HCT116 (cell line): ENCODE measurements around the gene PPT2. TPM values are rescaled to one million over a fixed set of nuclear protein-coding genes. Genes with fewer than 3 reads are reported as not detected.

Source experiments
- ATAC-seq: fragments of 200-7000 bp; cut with Tn5 transposase; 2 replicates; pipeline ENCODE4 v1.9.1; 2020; ENCODE audit warnings: mild to moderate bottlenecking, moderate library complexity
- BruUV-seq: library from RNA; stranded (reverse); fragments of 400-500 nt; replicated peaks from 2 replicates; lab custom pipeline; 2021; lab: Mats Ljungman, UMichigan
- CTCF ChIA-PET: fragments of 300-600 bp; sonication (Branson Sonifier 250); formaldehyde crosslinking; loops from one replicate; lab custom pipeline; 2021; ENCODE audit warnings: antibody characterized with exemption; lab: Charles Lee
- POLR2A ChIA-PET: fragments of 300-600, 350-600 bp; sonication (Branson Sonifier 250); formaldehyde crosslinking; loops from one replicate; lab custom pipeline; 2021; ENCODE audit warnings: antibody characterized with exemption; lab: Charles Lee
- RAD21 ChIA-PET, 2 experiments: fragments of 300-600 bp; sonication (Branson Sonifier 250); formaldehyde crosslinking; loops; one replicate each; lab custom pipeline; 2023; ENCODE audit warnings: low total read pairs in 2 of 2; ENCODE audit not compliant: uncharacterized antibody in 2 of 2, unreplicated experiment in 2 of 2, low non-redundant PET in 1 of 2; lab: Charles Lee
- DNase-seq: peaks from one replicate; pipeline ENCODE4 v3.0.0-alpha.2; 2010; ENCODE audit warnings: low read depth, low spot score
- H2AFZ ChIP-seq: fragments of 200-600 bp; shearing (Covaris generic), sonication (generic); 2 replicates; pipeline ENCODE4 v1.6.1; 2017; ENCODE audit warnings: low read depth, mixed run types, mixed read lengths, antibody characterized with exemption, low read length; ENCODE audit not compliant: poor library complexity, severe bottlenecking
- H3K27ac ChIP-seq: 2 replicates; pipeline ENCODE4 v1.5.1; 2012; ENCODE audit warnings: low read depth, low read length
- H3K27me3 ChIP-seq: fragments of 200-600 bp; sonication (generic); 2 replicates; pipeline ENCODE4 v1.6.1; 2016; ENCODE audit warnings: mixed run types, low read length, mixed read lengths; ENCODE audit not compliant: insufficient read depth
- H3K36me3 ChIP-seq, 2 experiments: fragments of 200-500 bp in 1 of 2; fragments of 200-600 bp in 1 of 2; sonication (Bioruptor generic) in 1 of 2; sonication (generic) in 1 of 2; 2 replicates each; pipeline versions ENCODE4 v1.5.1 to v1.6.1; 2014 to 2016; ENCODE audit warnings: low read length in 2 of 2, inconsistent platforms in 1 of 2, mixed read lengths in 1 of 2, mixed run types in 1 of 2; ENCODE audit not compliant: insufficient read depth in 2 of 2, control insufficient read depth in 1 of 2
- H3K4me1 ChIP-seq, 2 experiments: fragments of 200-600 bp in 1 of 2; sonication (generic) in 1 of 2; 2 replicates each; pipeline versions ENCODE4 v1.5.1 to v1.6.1; 2012 to 2017; ENCODE audit warnings: low read length in 2 of 2, inconsistent platforms in 1 of 2, mild to moderate bottlenecking in 1 of 2, mixed read lengths in 1 of 2, mixed run types in 1 of 2, moderate library complexity in 1 of 2; ENCODE audit not compliant: insufficient read depth in 2 of 2, control insufficient read depth in 1 of 2
- H3K4me2 ChIP-seq: fragments of 200-600 bp; sonication (generic); 2 replicates; pipeline ENCODE4 v1.6.1; 2017; ENCODE audit warnings: mixed run types, low read length, mixed read lengths
- H3K4me3 ChIP-seq, 2 experiments: fragments of 200-600 bp in 1 of 2; sonication (generic) in 1 of 2; replicated peaks in 1 of 2; 2 replicates each; pipeline ENCODE4 v1.5.1; 2011 to 2016; ENCODE audit warnings: low read length in 2 of 2, control low read depth in 1 of 2, low read depth in 1 of 2, mild to moderate bottlenecking in 1 of 2, mixed read lengths in 1 of 2, mixed run types in 1 of 2
- H3K79me2 ChIP-seq: fragments of 200-600 bp; sonication (generic); 2 replicates; pipeline ENCODE4 v1.6.1; 2017; ENCODE audit warnings: mild to moderate bottlenecking, mixed run types, low read length, moderate library complexity, mixed read lengths; ENCODE audit not compliant: insufficient read depth
- H3K9ac ChIP-seq: fragments of 200-600 bp; sonication (generic); 2 replicates; pipeline ENCODE4 v1.6.1; 2016; ENCODE audit warnings: low read length, mixed read lengths
- H3K9me2 ChIP-seq: fragments of 200-600 bp; sonication (generic), shearing (Covaris generic); 2 replicates; pipeline ENCODE4 v1.6.1; 2017; ENCODE audit warnings: mixed run types, mild to moderate bottlenecking, moderate library complexity; ENCODE audit not compliant: insufficient read depth
- H3K9me3 ChIP-seq, 2 experiments: fragments of 200-500 bp in 1 of 2; fragments of 200-600 bp in 1 of 2; sonication (Bioruptor generic) in 1 of 2; sonication (generic) in 1 of 2; 2 replicates each; pipeline ENCODE4 v1.6.1; 2014 to 2017; ENCODE audit warnings: low read length in 2 of 2, mixed read lengths in 2 of 2, inconsistent platforms in 1 of 2, low read depth in 1 of 2, mild to moderate bottlenecking in 1 of 2, mixed run types in 1 of 2, moderate library complexity in 1 of 2; ENCODE audit not compliant: control insufficient read depth in 1 of 2, insufficient read depth in 1 of 2
- H4K20me1 ChIP-seq: fragments of 200-600 bp; sonication (generic), shearing (Covaris generic); 2 replicates; pipeline ENCODE4 v1.6.1; 2017; ENCODE audit warnings: mixed run types, mild to moderate bottlenecking, moderate library complexity; ENCODE audit not compliant: insufficient read depth
- CBX3 ChIP-seq: IDR thresholded peaks from 2 replicates; pipeline ENCODE4 v1.6.1; 2012; ENCODE audit warnings: low read depth
- ELF1 ChIP-seq: IDR thresholded peaks from 2 replicates; pipeline ENCODE4 v1.6.1; 2012; ENCODE audit warnings: low read depth, borderline replicate concordance
- REST ChIP-seq: IDR thresholded peaks from 2 replicates; pipeline ENCODE4 v1.6.1; 2012; ENCODE audit warnings: low read depth
- SIN3A ChIP-seq: IDR thresholded peaks from 2 replicates; pipeline ENCODE4 v1.6.1; 2012; ENCODE audit warnings: low read depth
- intact Hi-C: fragments of 100-400 bp; cut with micrococcal nuclease; formaldehyde crosslinking; loops from 2 replicates; pipeline ENCODE4 v1.10.0; 2022
- total RNA-seq: library from RNA; stranded (reverse); gene quantifications from one replicate; pipeline ENCODE4 v1.2.1, GENCODE V29; 2021; ENCODE audit not compliant: unreplicated experiment
- TF ChIP-seq, protein P1 (sequence below), 3 experiments: fragments of 200-600 bp in 1 of 3; sonication (generic) in 1 of 3; IDR thresholded peaks in 2 of 3; conservative IDR thresholded peaks in 1 of 3; 2 replicates each; pipeline ENCODE4 v1.5.1; 2012 to 2017; ENCODE audit warnings: low read depth in 2 of 3, low read length in 2 of 3, antibody characterized with exemption in 1 of 3, borderline replicate concordance in 1 of 3, control low read depth in 1 of 3, mild to moderate bottlenecking in 1 of 3, mixed read lengths in 1 of 3, mixed run types in 1 of 3, moderate library complexity in 1 of 3; ENCODE audit not compliant: insufficient read depth in 1 of 3

PPT2 gene
- total RNA-seq, 1 experiment from 2014 or later, result 21.0 TPM

- no peaks in the 10 kb centered on the region for H3K27me3 ChIP-seq
- H3K9me3 ChIP-seq, result no peaks in the 10 kb centered on the region
- no TSS peak for BruUV-seq
- TF ChIP-seq SIN3A (no peak), REST (no peak), ELF1 (no peak), CBX3 (no peak)
- TF ChIP-seq, protein P1, sequence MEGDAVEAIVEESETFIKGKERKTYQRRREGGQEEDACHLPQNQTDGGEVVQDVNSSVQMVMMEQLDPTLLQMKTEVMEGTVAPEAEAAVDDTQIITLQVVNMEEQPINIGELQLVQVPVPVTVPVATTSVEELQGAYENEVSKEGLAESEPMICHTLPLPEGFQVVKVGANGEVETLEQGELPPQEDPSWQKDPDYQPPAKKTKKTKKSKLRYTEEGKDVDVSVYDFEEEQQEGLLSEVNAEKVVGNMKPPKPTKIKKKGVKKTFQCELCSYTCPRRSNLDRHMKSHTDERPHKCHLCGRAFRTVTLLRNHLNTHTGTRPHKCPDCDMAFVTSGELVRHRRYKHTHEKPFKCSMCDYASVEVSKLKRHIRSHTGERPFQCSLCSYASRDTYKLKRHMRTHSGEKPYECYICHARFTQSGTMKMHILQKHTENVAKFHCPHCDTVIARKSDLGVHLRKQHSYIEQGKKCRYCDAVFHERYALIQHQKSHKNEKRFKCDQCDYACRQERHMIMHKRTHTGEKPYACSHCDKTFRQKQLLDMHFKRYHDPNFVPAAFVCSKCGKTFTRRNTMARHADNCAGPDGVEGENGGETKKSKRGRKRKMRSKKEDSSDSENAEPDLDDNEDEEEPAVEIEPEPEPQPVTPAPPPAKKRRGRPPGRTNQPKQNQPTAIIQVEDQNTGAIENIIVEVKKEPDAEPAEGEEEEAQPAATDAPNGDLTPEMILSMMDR (IDR thresholded peaks at IDR 0.05 in 2 of 3, conservative IDR thresholded peaks at IDR 0.05 in 1 of 3; ENCODE audit: borderline replicate concordance in 1 of 3, insufficient read depth in 1 of 3, low read depth in 2 of 3, low read length in 2 of 3), result 0 out of 6 replicates have a peak, but pooled peaks of 1 of the 3 experiments have one; percentile 18
- TF ChIP-seq, all 23 proteins: peak for 1
- no peak overlapping the region for H3K4me3 ChIP-seq
- peaks cover 7 to 15% of the 10 kb centered on the region in 2 experiments; a peak in 3 of 4 replicates for H3K4me1 ChIP-seq
- ATAC-seq (peak; percentile 34; the same call in 1 of the 2 replicates), DNase-seq (no peak)
- H3K9me2 ChIP-seq, result no peaks in the 10 kb centered on the region
- POLR2A ChIA-PET, result no interaction called here
- no peak overlapping the region for H3K9ac ChIP-seq
- RAD21 ChIA-PET, result no interaction called here
- no peaks in the 10 kb centered on the region for H3K79me2 ChIP-seq
- no peaks in the 10 kb centered on the region for H4K20me1 ChIP-seq
- no peak overlapping the region for H3K4me2 ChIP-seq
- no peak overlapping the region for H3K27ac ChIP-seq
- CTCF ChIA-PET, result no interaction called here
- H3K36me3 ChIP-seq, result no peaks in the 10 kb centered on the region
- H2AFZ ChIP-seq, result no peak overlapping the region
- intact Hi-C loops, result no loop called here
These were observed 5.5 kb upstream of the PPT2 start for GRCh38 chr6:32148289-32149091.
